Measurements from ENCODE around the gene AGFG2. TPM values are rescaled to one million over a fixed set of nuclear protein-coding genes. Genes with fewer than 3 reads are reported as not detected.
A peak's percentile ranks its signal among the peaks of the same experiment; 100 is the strongest.

The AGFG2 gene
- total and polyA plus RNA-seq, 10 of the 15 experiments (the other 5 are each of a cell fraction or from before 2014, with no cell fraction given): 0.90 to 71.5 (median 25.4) TPM

DNA sequence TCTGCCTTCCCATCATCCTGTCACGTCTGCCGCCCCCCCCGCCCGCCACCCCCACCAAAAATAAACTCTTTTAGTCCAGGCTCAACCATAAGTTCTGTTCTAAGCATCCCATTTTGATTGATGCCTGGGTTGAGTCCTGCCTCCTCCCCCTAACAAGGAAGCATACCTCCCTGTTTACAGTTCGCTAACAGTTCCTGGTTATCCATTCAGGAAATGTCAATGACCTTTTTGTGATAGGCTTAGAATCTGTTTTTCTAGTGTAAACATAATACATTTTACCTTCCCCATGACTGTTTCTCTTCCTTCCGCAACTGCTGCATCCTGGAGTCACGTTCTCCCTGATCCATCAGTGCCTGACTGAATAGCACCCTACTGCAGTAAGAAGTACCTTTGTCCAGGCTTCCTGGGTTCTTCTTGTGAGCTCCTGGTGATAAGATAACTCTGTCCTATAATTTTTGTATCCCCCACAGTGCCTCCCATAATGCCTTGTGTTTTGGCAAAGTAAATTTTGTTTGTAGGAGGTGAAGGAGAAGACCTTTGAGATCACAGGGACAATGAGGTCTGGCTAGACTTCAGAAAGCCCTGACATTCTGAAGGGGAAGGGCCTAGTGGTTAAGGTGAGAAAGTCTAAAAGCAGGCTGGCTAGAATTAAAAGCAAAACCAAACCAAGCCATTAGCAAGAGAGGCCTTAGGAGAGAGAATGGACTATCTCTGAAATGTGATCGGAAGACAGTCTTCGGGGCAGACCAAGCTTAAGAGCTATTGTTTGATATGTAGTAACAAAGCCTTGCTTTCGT lies 7.3 kb downstream of the AGFG2 start (continued):
- TF ChIP-seq FOXM1 (IDR thresholded peaks at IDR 0.05; ENCODE audit: low read depth, low read length) (no peak), MEF2A (IDR thresholded peaks at IDR 0.05; ENCODE audit: insufficient read depth, low read depth, low read length) (peak; percentile 35; the same call in 1 of the 2 replicates), KAT2A (conservative IDR thresholded peaks at IDR 0.05; ENCODE audit: control insufficient read depth, low read depth, low read length) (no peak), IRF3 (IDR thresholded peaks at IDR 0.05) (no peak), SRF (IDR thresholded peaks at IDR 0.05; ENCODE audit: low read depth in 2 of 2, low read length in 2 of 2) (no peak), DPF2 (IDR thresholded peaks at IDR 0.05) (no peak), ATF7 (IDR thresholded peaks at IDR 0.05; ENCODE audit: low read depth) (peak; percentile 48; the same call in 1 of the 2 replicates), BHLHE40 (IDR thresholded peaks at IDR 0.05; ENCODE audit: borderline replicate concordance in 1 of 2, low read depth in 2 of 2, low read length in 1 of 2) (peak in 1 of 2 experiments; percentile 28; a peak in 1 of 4 replicates), USF1 (IDR thresholded peaks at IDR 0.05; ENCODE audit: borderline replicate concordance, extremely low read length, insufficient read depth, low read depth, low read length) (no peak), NR2C2 (IDR thresholded peaks at IDR 0.05; ENCODE audit: borderline replicate concordance, control insufficient read depth, insufficient read length, low read depth) (no peak), IRF4 (IDR thresholded peaks at IDR 0.05; ENCODE audit: low read depth, low read length) (no peak), ZNF687 (IDR thresholded peaks at IDR 0.05) (peak; percentile 90), SPI1 (IDR thresholded peaks at IDR 0.05; ENCODE audit: borderline replicate concordance, insufficient read depth, low read depth, low read length) (0 out of 2 replicates have a peak, but pooled peaks have one; percentile 11)
- TF ChIP-seq, protein P1, sequence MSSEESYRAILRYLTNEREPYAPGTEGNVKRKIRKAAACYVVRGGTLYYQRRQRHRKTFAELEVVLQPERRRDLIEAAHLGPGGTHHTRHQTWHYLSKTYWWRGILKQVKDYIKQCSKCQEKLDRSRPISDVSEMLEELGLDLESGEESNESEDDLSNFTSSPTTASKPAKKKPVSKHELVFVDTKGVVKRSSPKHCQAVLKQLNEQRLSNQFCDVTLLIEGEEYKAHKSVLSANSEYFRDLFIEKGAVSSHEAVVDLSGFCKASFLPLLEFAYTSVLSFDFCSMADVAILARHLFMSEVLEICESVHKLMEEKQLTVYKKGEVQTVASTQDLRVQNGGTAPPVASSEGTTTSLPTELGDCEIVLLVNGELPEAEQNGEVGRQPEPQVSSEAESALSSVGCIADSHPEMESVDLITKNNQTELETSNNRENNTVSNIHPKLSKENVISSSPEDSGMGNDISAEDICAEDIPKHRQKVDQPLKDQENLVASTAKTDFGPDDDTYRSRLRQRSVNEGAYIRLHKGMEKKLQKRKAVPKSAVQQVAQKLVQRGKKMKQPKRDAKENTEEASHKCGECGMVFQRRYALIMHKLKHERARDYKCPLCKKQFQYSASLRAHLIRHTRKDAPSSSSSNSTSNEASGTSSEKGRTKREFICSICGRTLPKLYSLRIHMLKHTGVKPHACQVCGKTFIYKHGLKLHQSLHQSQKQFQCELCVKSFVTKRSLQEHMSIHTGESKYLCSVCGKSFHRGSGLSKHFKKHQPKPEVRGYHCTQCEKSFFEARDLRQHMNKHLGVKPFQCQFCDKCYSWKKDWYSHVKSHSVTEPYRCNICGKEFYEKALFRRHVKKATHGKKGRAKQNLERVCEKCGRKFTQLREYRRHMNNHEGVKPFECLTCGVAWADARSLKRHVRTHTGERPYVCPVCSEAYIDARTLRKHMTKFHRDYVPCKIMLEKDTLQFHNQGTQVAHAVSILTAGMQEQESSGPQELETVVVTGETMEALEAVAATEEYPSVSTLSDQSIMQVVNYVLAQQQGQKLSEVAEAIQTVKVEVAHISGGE (CRISPR knock-in tag; IDR thresholded peaks at IDR 0.05): no peak
- TF ChIP-seq, protein P2, sequence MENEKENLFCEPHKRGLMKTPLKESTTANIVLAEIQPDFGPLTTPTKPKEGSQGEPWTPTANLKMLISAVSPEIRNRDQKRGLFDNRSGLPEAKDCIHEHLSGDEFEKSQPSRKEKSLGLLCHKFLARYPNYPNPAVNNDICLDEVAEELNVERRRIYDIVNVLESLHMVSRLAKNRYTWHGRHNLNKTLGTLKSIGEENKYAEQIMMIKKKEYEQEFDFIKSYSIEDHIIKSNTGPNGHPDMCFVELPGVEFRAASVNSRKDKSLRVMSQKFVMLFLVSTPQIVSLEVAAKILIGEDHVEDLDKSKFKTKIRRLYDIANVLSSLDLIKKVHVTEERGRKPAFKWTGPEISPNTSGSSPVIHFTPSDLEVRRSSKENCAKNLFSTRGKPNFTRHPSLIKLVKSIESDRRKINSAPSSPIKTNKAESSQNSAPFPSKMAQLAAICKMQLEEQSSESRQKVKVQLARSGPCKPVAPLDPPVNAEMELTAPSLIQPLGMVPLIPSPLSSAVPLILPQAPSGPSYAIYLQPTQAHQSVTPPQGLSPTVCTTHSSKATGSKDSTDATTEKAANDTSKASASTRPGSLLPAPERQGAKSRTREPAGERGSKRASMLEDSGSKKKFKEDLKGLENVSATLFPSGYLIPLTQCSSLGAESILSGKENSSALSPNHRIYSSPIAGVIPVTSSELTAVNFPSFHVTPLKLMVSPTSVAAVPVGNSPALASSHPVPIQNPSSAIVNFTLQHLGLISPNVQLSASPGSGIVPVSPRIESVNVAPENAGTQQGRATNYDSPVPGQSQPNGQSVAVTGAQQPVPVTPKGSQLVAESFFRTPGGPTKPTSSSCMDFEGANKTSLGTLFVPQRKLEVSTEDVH (IDR thresholded peaks at IDR 0.05; ENCODE audit: low read depth, partially characterized antibody): no peak

Measured in GM12878 (cell line).